IMR-90 (cell line): ENCODE results near the gene SLC24A3.

Source experiments
- CTCF ChIP-seq: conservative IDR thresholded peaks from 2 replicates; pipeline ENCODE4 v1.5.1; 2012; ENCODE audit warnings: mild to moderate bottlenecking, low read depth, low read length, improper control_type of control experiment
- POLR2A ChIP-seq: IDR thresholded peaks from 2 replicates; pipeline ENCODE4 v1.6.1; 2012; ENCODE audit warnings: mild to moderate bottlenecking, low read depth, low read length
- USF2 ChIP-seq: fragments of 150-350 bp; IDR thresholded peaks from 2 replicates; pipeline ENCODE4 v1.6.1; 2017; ENCODE audit warnings: mild to moderate bottlenecking, antibody characterized with exemption, low read length, low read depth

- TF ChIP-seq CTCF (no peak), POLR2A (no peak), USF2 (no peak)
These were observed 129.1 kb downstream of the SLC24A3 start for GRCh38 chr20:19341348-19342053.
